ENCODE results near the gene CMPK1.
"Not testable (repeated sequence)": the region's sequence is repeated elsewhere in the genome, so short reads cannot be mapped to it uniquely, and the experiment has no call there.

Gene CMPK1, protein sequence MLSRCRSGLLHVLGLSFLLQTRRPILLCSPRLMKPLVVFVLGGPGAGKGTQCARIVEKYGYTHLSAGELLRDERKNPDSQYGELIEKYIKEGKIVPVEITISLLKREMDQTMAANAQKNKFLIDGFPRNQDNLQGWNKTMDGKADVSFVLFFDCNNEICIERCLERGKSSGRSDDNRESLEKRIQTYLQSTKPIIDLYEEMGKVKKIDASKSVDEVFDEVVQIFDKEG

DNA sequence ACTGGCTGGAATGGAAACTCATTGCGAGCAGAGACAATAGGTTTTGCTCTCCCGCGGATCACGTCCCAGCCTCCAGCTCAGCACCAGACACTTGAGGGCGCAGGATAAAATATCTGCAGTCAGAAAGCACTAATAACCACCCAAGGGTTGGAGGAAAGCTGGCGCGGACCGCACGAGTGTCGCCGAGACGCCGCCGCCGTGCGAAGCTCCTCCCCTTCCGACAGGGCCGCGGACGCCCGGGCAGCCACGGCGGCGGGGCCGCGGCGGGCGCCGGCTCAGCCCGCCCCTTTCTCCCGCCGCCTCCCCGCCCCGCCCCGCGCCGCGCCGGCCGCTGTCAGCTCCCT, at the start of gene CMPK1:
TSS of gene CMPK1 (plus strand) at position 213 of the 344 bp plus-strand sequence. CDS start 156 bp downstream, outside the sequence.
- peak; percentile 70 for DNase-seq (ENCODE audit: low read depth)

DNA sequence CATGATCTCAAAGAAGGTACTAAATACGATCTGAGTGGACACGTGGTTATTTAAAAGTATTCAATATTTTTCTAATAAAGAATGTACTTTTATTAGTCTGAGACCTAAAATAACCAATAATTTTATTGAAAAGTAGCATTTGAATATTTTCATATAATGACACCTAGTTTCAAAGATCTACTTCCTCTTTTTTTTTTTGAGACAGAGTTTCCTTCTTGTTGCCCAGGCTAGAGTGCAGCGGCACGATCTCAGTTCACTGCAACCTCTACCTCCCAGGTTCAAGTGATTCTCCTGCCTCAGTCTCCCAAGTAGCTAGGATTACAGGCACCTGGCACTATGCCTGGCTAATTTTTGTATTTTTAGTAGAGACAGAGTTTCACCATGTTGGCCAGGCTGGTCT, 45.5 kb upstream of the CMPK1 start:
- not testable (repeated sequence) for DNase-seq (ENCODE audit: low read depth)

DNA sequence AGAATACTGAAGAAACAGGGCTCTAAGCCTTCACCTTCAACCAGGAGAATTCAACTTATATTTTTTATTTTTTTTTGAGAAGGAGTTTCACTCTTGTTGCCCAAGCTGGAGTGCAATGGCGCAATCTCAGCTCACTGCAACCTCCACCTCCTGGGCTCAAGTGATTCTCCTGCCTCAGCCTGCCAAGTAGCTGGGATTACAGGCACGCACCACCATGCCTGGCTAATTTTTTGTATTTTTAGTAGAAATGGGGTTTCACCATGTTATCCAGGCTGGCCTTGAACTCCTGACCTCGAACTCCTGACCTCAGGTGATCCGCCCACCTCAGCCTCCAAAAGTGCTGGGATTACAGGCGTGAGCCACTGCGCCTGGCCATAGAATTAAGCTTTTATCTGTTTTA, 38.7 kb upstream of the CMPK1 start:
- not testable (repeated sequence) for DNase-seq (ENCODE audit: low read depth)

DNA sequence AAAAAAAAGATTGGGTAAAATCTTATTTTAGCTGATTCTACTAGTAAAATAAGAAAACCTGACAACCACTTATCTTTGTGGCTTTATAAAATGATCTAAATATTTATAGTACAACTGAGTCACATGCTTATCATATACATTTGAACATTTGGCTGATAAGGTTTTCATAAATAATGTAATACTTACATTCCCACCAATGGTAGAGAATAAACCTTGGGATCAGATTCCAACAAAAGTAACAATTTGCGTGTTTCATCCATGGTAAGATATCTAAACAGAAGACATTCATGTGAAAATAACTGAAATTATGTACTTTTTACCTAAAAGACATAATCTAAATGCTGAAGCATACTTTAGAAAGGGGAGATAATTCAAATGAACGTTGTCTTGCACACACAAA, 38.0 kb upstream of the CMPK1 start:
- DNase-seq (ENCODE audit: low read depth) = no peak

DNA sequence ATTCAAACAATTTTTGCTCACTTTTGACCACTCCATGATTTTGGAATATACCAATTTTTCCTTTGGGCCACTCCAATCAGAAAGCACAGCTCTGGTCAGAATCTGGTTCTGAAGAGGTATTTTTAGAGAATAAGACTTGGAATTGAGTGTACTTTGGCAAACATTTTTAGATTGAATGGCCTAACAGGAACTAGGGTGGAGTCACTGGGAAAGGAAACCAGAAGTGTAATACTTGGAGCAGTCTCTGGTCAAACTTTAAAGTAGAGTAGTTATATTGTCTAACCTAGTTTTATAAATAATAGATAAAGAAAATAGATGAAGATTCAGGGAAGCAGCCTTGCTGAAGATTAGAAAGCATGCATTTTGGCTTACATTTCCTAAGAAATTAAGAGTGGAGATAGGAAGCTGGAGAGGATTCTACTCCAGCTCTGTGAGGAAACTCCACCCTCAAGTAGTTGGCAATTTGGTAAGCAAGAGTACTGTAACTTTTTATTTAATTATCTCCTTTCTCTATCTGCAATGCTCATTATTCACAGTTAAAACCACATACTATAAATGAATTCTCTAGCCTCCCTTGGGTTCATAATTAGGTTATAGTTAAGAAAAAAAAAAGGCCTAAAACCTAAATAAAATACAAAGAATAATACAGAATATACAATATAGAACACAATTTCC, 35.4 kb upstream of the CMPK1 start:
- DNase-seq (ENCODE audit: low read depth) = no peak

DNA sequence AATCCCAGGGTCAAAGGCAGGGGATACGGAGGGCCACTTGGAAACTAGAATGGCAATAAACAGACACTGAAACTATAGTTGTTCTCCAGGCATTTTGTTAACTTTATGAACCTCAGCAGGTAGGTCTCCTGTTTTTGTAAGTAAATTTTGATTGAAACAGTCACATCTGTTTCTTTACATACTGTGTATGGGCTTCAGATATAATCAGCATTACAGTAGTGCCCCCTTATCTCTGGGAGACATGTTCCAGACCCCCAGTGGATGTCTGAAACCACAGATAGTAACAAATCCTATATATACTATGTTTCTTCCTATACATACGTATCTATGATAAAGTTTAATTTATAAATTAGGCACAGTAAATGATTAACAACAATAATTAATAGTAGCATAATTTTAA, 31.1 kb upstream of the CMPK1 start:
- DNase-seq (ENCODE audit: low read depth) = no peak

DNA sequence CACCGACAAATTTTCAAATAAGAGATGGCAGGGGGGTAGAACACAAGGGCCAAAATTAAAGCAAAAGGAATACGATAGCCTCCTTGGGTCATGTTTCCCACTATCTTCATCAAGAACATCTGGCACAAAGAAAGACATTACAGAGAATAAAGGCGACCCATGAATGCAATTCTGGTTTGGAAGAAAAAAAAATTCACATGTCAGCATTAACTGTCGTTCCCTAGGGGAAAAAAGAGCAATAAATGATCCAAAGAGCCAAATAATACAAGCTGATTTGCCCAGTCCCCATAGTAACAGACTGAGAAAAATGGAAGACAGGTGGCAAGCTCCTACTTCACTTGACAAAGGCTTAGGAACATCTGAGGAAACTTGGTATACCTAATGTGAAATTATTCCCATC, 24.2 kb upstream of the CMPK1 start:
- no peak for DNase-seq (ENCODE audit: low read depth)

DNA sequence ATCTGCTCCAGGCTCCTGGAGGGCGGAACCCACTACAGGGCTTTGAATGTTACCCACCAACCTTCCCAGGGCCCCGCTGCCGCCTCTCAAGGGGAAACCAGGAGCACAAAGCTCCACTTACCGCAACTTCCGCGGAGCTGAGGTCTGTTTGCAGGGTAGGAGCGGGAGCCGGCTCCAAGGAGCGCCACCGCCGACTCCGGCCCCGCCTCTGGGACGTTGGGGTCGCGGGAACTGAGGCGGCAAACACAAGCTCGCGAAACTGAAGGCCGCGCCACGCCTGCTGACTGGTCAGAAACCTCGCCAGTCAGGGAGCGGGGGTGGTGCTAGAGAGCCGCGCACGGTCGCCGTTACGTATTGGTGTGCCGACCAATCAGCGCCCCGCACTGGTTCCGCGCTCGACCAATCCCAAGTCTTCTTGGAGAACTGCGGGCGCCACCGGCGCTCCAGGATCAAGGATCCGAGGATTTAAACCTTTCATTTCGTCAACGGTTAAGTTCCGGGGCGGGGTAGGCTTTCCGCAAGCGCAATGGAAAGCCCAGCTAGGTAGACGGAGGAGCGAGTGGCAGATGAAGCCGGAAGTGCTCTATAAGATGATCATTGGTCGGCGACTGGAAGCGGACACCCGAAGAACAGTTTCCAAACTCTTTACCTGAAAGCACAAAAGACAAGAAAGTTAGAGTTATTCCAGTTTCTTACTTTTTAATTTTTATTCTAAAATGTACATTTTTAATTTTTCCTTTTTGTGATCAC, 19.5 kb upstream of the CMPK1 start, which contains the start of gene STIL:
TSS of gene STIL (minus strand) at position 233 of the 750 bp plus-strand sequence. CDS start 3,828 bp downstream, outside the sequence.
- DNase-seq (ENCODE audit: low read depth) = peak; percentile 99

DNA sequence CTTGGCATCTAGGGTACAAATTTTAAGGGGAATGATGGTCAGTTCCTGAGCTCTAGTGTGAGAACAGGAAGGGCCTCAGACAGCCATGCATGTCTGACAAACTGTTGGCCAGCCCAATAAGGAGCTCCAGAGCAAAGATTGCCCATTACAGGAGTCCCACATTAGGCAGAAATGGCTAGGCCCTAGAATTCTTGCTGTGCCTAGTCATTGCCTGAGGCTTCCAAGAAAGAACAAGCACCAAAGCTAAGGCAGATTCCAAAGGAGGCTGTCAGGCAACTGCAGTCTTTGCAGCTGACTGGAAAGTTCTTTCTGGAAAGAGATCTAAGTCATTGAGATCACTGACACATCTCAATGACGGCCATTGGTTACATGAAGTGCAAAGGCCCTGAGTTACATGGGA, 15.7 kb upstream of the CMPK1 start:
- peak; percentile 48 for DNase-seq (ENCODE audit: low read depth)

DNA sequence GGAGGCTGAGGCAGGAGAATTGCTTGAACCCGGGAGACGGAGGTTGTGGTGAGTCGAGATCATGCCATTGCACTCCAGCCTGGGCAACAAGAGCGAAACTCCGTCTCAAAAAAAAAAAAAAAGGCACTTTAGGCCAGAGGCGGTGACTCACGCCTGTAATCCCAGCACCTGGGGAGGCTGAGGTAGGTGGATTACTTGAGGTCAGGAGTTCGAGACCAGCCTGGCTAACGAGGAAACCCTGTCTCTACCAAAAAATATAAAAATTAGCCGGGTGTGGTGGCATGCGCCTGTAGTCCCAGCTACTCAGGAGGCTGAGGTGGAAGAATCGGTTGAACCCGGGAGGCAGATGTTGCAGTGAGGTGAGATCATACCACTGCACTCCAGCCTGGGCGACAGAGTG, 13.6 kb upstream of the CMPK1 start:
- DNase-seq (ENCODE audit: low read depth) = not testable (repeated sequence)

DNA sequence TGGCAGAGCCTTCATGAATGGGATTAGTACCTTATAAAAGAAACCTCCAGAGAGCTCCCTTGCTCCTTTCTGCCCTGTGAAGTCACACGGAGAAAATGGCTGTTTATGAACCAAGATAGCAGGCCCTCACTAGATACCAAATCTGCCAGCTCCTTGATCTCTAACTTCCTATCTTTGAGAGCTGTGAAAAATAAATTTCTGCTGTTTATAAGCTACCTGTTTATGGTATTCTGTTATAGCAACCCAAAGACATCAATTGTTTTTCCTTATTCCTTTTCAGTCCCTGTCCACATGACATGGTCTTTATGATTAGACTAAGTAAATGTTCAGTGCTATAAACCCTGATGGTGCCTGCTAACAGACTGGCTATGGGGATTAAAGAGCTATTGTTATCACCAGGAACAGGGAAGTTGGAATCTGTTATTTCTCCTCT, 10.0 kb upstream of the CMPK1 start:
- DNase-seq (ENCODE audit: low read depth) = no peak

DNA sequence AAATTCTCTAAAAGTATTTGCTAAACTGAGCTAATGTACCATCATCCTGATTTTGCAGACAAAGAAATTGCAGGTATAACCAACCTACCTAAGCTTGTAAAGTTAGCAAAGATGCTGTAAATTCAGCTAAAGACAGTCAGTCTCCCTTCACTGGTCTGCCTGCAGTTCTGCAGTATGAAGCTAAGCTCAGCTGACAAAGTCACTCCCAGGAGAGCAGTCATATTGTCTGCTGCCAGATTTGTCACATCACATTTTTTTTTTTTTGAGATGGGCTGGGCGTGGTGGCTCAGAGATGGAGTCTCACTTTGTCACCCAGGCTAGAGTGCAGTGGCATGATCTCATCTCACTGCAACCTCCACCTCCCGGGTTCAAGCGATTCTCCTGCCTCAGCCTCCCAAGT, 8.9 kb upstream of the CMPK1 start:
- DNase-seq (ENCODE audit: low read depth) = no peak

DNA sequence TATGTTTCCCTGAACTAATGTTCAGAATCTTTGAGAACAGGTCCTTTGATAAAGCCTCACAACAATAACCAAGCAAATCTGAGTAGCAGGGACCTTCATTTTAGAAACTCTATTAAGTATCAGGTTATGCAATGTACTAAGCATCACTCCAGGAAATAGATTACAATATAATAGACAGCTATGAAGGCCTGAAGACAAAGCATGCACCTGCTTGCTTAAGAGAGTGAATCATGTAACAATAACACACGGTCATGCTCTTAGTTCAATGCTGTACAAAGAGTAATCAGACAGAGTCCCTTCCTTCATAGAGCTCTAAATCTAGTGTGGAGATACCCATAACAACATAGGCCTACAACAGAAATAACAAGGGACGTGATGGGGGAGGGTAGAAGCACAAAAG, 8.1 kb upstream of the CMPK1 start:
- DNase-seq (ENCODE audit: low read depth) = peak; percentile 19

DNA sequence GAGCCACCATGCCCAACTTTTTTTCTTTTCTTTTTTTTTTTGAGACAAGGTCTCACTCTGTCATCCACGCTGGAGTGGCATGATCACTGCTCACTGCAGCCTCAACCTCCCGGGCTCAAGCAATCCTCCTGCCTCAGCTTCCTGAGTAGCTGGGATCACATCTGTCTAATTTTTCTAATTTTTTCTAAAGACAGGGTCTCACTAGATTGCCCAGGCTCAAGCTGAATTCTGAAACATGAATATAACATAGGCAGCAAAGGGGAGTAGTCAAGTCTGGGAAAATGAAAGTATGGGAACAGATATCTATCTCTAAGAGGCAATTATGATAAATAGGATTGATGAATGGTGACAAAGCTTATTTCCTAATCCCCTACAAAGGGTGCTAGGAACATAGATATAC, 7.3 kb upstream of the CMPK1 start:
- no peak for DNase-seq (ENCODE audit: low read depth)

DNA sequence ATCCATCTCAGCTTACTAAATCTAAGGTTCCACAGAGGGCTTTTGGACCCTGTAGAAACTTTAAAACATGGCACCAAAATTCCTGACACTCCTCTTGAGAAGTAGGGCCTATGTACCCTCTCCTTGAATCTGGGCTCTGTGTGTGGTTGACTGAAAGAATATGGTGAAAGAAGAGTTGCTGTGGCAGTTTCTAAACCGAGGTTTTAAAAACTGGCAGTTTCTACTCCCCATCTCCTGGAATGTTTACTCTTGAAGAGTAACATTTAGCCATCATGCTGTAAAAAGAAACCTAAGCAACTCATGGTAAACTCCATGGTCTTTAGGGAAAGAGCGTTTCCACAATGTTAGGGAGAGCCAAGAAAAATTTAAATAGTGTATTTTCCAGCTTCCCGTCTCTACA, 4.6 kb upstream of the CMPK1 start:
- no peak for DNase-seq (ENCODE audit: low read depth)

DNA sequence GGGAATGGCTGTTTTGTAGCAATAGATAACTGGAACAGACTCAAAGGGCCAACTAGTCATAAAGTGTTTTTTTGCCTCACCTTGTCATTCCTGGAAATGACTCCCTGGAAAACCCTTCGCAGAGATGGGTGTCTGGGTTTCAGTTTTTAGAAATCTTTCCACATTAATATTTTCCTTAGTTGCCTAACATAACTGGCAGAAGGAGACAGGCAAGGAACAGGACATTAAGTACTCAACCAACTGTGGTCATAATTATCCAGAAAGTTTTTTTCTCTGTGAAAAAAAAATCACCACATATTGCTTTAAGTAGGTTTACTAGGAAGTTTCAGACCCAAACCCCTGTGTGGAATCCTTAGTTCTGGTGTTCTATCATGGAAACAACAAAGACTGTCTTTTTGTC, 3.4 kb upstream of the CMPK1 start:
- peak; percentile 26 for DNase-seq (ENCODE audit: low read depth)

DNA sequence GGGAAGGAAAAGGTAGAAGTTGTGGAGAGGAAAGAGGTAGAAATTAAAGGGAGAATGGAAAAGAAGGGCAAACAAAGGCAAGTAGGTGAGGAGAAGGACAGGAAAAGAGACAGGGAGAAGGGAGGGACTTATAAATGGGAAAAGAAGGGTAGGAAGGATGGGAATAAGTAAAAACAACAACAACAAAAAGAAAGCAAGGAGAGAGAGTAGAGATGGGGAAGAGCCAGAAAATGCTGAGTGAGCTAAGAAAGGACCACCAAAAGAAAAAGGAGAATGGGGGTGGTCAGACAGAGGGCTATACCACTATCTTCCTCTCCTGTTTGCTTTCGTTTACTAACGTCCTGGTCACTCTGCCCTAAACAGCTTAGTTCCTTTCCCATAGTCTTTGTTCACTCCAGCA, 1.7 kb upstream of the CMPK1 start:
- DNase-seq (ENCODE audit: low read depth) = no peak

DNA sequence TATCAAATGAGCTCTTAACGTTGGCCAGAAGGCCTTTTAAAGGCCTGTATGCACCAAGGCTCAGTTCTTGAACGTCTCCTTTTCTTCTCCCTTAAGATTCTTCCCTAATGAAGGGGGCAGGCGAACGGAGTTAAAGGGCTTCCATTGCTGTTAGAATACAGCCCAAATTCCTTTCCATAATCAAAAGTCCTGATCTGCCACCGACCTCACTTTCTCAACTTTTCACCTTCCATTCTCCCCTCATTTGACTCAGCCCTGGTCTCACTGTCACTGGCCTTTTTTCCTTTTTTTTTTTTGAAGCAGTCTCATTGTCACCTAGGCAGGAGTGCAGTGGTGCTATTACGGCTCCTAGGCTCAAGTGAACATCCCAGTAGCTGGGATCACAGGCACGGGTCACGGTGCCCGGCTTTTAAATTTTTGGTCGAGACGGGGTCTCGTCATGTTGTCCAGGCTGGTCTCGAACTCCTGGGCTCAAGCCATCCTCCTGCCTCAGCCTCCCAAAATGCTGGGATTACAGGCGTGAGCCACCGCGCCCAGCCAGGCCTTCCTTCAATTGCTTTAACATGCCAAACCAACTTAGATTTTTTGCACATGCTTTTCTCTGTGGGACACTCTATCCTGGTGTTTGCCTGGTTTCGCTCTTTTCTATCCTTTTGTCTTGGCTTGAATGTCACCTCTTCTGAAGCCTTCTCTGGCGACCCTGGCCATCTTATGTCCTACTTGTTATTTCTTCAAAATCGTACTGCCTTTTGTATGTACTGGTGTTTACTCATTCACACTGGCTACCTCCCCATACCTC, 612 bp upstream of the CMPK1 start:
- DNase-seq (ENCODE audit: low read depth) = no peak

DNA sequence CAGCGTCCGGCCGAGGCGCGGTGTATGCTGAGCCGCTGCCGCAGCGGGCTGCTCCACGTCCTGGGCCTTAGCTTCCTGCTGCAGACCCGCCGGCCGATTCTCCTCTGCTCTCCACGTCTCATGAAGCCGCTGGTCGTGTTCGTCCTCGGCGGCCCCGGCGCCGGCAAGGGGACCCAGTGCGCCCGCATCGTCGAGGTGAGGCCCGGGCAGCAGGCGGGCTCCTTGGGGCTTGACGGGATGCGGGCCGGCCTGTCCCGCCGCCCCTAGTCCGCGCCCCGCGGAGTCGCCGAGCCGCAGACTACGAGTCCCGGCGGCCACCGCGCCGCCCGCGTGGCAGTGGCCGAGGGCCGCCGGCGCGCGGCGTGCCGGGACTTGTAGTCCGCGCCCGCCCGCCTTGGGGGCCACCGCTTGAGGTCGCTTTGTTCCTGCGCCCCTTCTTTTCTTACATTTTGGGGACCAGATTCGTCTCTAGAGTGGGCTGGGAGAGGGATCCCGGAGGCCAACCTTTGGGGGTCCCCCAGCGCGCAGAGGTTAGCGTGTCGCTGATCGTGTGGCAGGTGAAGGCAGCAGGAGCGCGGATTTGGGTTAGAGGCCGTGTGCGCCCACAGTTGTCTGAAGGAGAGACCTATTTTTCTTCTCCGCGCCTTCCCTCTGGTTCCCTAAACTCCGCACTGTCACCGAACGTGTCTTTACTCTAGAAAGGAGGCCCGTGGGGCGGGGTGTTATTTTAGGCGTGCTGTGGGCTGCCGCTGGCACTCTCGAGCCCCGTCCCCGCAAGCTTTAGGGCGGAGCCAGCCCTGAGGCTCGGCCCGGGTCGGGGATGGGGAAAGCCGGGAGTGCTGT, 553 bp downstream of the CMPK1 start:
- DNase-seq (ENCODE audit: low read depth) = peak; percentile 63

DNA sequence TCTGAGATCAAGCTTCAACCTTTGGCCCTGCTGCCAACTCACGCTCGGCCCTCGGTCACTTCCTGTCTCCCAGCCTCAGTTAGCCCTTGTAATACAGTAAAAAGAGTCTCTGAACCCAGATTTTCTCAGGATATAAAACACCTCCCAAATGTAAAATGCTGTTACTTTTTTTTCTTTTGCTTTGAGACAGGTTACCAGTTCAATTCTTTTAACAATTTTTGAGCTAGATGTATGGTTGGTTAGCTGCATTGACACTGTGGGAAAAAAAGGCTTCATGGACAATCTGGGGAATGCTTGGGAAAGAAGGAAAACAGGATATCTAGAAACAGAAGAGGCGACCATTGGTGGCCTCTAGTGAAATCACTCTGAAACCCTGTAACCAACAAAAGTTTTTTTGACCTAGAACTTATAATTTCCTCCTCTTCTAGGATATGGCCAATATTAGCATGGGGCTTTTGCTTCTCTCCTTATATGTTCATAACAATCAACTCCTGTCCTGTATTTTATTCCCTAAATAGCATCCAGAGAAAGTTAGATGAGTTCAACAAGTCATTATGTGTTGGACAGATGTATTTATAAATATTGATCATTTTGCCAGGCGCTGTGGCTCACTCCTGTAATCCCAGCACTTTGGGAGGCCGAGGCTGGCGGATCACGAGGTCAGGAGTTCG, 1.3 kb downstream of the CMPK1 start:
- DNase-seq (ENCODE audit: low read depth) = peak; percentile 79

DNA sequence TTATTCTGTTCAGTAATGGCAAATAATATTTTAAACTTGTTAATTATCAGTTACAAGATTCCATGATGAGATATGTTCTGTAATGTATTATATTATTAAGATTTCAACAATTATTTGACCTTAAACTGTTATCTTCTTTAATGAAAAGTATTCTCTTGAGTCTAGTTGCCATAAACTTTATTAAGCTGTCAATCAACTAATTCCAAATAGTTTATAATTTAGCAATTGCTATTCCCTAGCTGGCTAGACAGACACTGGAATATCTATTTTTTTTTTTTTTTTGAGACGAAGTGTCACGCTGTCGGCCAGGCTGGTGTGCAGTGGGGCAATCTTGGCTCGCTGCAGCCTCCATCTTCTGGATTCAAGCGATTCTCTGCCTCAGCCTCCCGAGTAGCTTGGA, 3.8 kb downstream of the CMPK1 start:
- no peak for DNase-seq (ENCODE audit: low read depth)
